Measurements from ENCODE around the gene PCLO. TPM values are rescaled to one million over a fixed set of nuclear protein-coding genes. Genes with fewer than 3 reads are reported as not detected.
"Not testable (repeated sequence)": the region's sequence is repeated elsewhere in the genome, so short reads cannot be mapped to it uniquely, and the experiment has no call there.

The PCLO gene
- total RNA-seq, 1 donor from 2014 or later: 2.9 TPM

GRCh38 chr7:82980130-82980788, 182.4 kb downstream of the PCLO start:
- ATAC-seq (no peak), DNase-seq (no peak)
- intact Hi-C loops (cut with micrococcal nuclease): no loop called here

GRCh38 chr7:82975811-82976468, 186.7 kb downstream of the PCLO start:
- intact Hi-C loops (cut with micrococcal nuclease): no loop called here
- no peak for ATAC-seq
- no peak for DNase-seq

GRCh38 chr7:82972135-82972534, 190.5 kb downstream of the PCLO start:
- intact Hi-C loops (cut with micrococcal nuclease): no loop called here
- ATAC-seq (no peak), DNase-seq (no peak)

- intact Hi-C loops (cut with micrococcal nuclease): no loop called here
- no peak for ATAC-seq
- DNase-seq: no peak
Observed at GRCh38 chr7:82965088-82966036, 197.3 kb downstream of the PCLO start.

GRCh38 chr7:82964150-82964882, 198.4 kb downstream of the PCLO start:
- no peak for DNase-seq
- ATAC-seq: no peak
- intact Hi-C loops (cut with micrococcal nuclease): no loop called here

GRCh38 chr7:82961240-82961639, 201.4 kb downstream of the PCLO start:
- no peak for ATAC-seq
- intact Hi-C loops (cut with micrococcal nuclease): no loop called here
- DNase-seq: no peak

- intact Hi-C loops (cut with micrococcal nuclease): no loop called here
- no peak for ATAC-seq
- DNase-seq: no peak
Observed at GRCh38 chr7:82959528-82959927, 203.2 kb downstream of the PCLO start.

- ATAC-seq: no peak
- intact Hi-C loops (cut with micrococcal nuclease): no loop called here
- no peak for DNase-seq
Observed at GRCh38 chr7:82957521-82957920, 205.2 kb downstream of the PCLO start.

- no peak for DNase-seq
- intact Hi-C loops (cut with micrococcal nuclease): no loop called here
- no peak for ATAC-seq
Observed at GRCh38 chr7:82953324-82954027, 209.2 kb downstream of the PCLO start.

GRCh38 chr7:82950436-82950835, 212.2 kb downstream of the PCLO start:
- no peak for ATAC-seq
- DNase-seq: no peak

GRCh38 chr7:82945480-82945879, 217.2 kb downstream of the PCLO start:
- ATAC-seq (no peak), DNase-seq (no peak)
- intact Hi-C loops (cut with micrococcal nuclease): no loop called here

More at GRCh38 chr7:82950436-82950835, 212.2 kb downstream of the PCLO start:
- intact Hi-C loops (cut with micrococcal nuclease): no loop called here

- DNase-seq: no peak
- intact Hi-C loops (cut with micrococcal nuclease): no loop called here
- no peak for ATAC-seq
Observed at GRCh38 chr7:82945056-82945455, 217.6 kb downstream of the PCLO start.

GRCh38 chr7:82932516-82932915, 230.2 kb downstream of the PCLO start:
- DNase-seq (no peak), ATAC-seq (no peak)
- intact Hi-C loops (cut with micrococcal nuclease): no loop called here

GRCh38 chr7:82926477-82926876, 236.2 kb downstream of the PCLO start:
- ATAC-seq: no peak
- DNase-seq: no peak
- intact Hi-C loops (cut with micrococcal nuclease): no loop called here

- ATAC-seq (no peak), DNase-seq (no peak)
- intact Hi-C loops (cut with micrococcal nuclease): no loop called here
Observed at GRCh38 chr7:82925331-82925730, 237.4 kb downstream of the PCLO start.

GRCh38 chr7:82906502-82906901, 256.2 kb downstream of the PCLO start:
- no peak for ATAC-seq
- DNase-seq: no peak
- intact Hi-C loops (cut with micrococcal nuclease): no loop called here

GRCh38 chr7:82904871-82905270, 257.8 kb downstream of the PCLO start:
- intact Hi-C loops (cut with micrococcal nuclease): no loop called here
- no peak for ATAC-seq

GRCh38 chr7:82901098-82901497, 261.6 kb downstream of the PCLO start:
- ATAC-seq; intact Hi-C loops (cut with micrococcal nuclease); DNase-seq: not testable (repeated sequence)

More at GRCh38 chr7:82904871-82905270, 257.8 kb downstream of the PCLO start:
- DNase-seq: no peak

GRCh38 chr7:82897500-82897899, 265.2 kb downstream of the PCLO start:
- intact Hi-C loops (cut with micrococcal nuclease): no loop called here
- ATAC-seq: no peak
- no peak for DNase-seq
